Gastrocnemius medialis (tissue), 4 donors: ENCODE data around the gene TTLL6. TPM values are rescaled to one million over a fixed set of nuclear protein-coding genes. Genes with fewer than 3 reads are reported as not detected.

Experiments
- ATAC-seq, 2 donors: fragments of 150-250 bp; one replicate each; pipeline ENCODE4 v1.9.1; 2016
- DNase-seq, 2 donors: peaks; one replicate each; pipeline ENCODE4 v3.0.0-alpha.2; 2019
- H3K27ac ChIP-seq, 4 donors: fragments of 200-600 bp; sonication (generic); 1 replicate in 1 of 4; 2 replicates in 3 of 4; pipeline ENCODE4 v1.5.1; 2016 to 2018; ENCODE audit warnings: mild to moderate bottlenecking in 2 of 4, moderate library complexity in 1 of 4
- H3K27me3 ChIP-seq, 3 donors: fragments of 200-600 bp; sonication (generic) in 2 of 3; 1 replicate in 1 of 3; 2 replicates in 2 of 3; pipeline versions ENCODE4 v1.5.1 to v1.6.0; 2016 to 2019; ENCODE audit warnings: mild to moderate bottlenecking in 1 of 3, moderate library complexity in 1 of 3
- H3K36me3 ChIP-seq, 2 donors: fragments of 200-600 bp; sonication (generic) in 1 of 2; one replicate each; pipeline ENCODE4 v1.5.1; 2017 to 2018
- H3K4me1 ChIP-seq, 2 donors: fragments of 200-600 bp; sonication (generic) in 1 of 2; one replicate each; pipeline ENCODE4 v1.5.1; 2016 to 2017; ENCODE audit warnings: mild to moderate bottlenecking in 2 of 2
- H3K4me3 ChIP-seq, 4 donors: fragments of 200-600 bp; sonication (generic) in 3 of 4; 1 replicate in 1 of 4; 2 replicates in 3 of 4; pipeline ENCODE4 v1.5.1; 2016 to 2019; ENCODE audit warnings: mild to moderate bottlenecking in 2 of 4
- H3K9me3 ChIP-seq, 3 donors: fragments of 200-600 bp; sonication (generic) in 2 of 3; 1 replicate in 1 of 3; 2 replicates in 2 of 3; pipeline ENCODE4 v1.5.1; 2016 to 2019
- POLR2A ChIP-seq, 2 donors: fragments of 450-650 bp; IDR thresholded peaks; one replicate each; pipeline ENCODE4 v1.6.1; 2017; ENCODE audit warnings: antibody characterized with exemption in 2 of 2, mild to moderate bottlenecking in 2 of 2, moderate library complexity in 2 of 2
- in situ Hi-C, 4 donors: fragments of 200-750 bp; cut with MboI; loops; one replicate each; pipeline versions ENCODE4 v1.15.0 to v1.8.0; 2017; ENCODE audit warnings: low sequenced_read_pairs in 4 of 4
- intact Hi-C: fragments of 100-400 bp; cut with DNase I; formaldehyde crosslinking; loops from one replicate; pipeline ENCODE4 v1.15.1; 2023; ENCODE audit warnings: low total_unique reads
- total RNA-seq, 4 donors: library from RNA; depleted of rRNA; stranded (reverse); fragments of >200 nt; gene quantifications; one replicate each; pipeline versions ENCODE4 v1.1.0 to v1.2.3, GENCODE V29; 2016
- TF ChIP-seq, protein P1 (sequence below), 5 experiments: fragments of 450-650 bp in 3 of 5; fragments of 200-600 bp in 2 of 5; sonication (generic) in 2 of 5; IDR thresholded peaks in 4 of 5; conservative IDR thresholded peaks in 1 of 5; 1 replicate in 4 of 5; 2 replicates in 1 of 5; pipeline ENCODE4 v1.5.1; 2016 to 2019; ENCODE audit warnings: antibody characterized with exemption in 5 of 5, mild to moderate bottlenecking in 3 of 5, moderate library complexity in 3 of 5

Gene TTLL6
- total RNA-seq, 4 donors from 2014 or later, result 0.10 TPM; not detected in 2

DNA sequence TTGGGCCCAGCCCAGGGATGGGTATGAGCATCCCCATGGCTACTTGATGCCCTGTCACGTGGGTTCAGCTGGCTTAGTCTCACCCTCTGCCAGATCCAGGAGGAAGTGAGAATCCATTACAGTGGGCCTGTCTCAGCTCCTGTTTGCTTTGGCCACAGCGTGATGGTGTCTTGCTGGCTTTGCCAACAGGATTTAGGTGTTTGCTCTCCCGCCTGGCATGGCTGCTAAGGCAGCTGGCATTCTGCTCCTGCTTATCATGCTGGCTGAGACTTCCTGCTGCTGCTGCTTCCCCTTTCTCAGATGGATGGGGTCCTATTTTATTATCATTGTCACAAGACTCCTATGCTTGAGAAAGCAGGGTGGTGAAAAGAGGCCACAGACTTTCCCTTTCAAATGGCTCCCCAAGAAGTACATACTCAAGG lies 60.2 kb downstream of the TTLL6 start:
- intact Hi-C loops (loop anchor here (10.0 kb wide), 1 partner anchor 102 kb away; no protein-coding TSS in a partner anchor), in situ Hi-C loops (no loop called here)
- no peak for ATAC-seq
- DNase-seq, result no peak
- no peak overlapping the region for H3K27ac ChIP-seq
- no peaks in the 10 kb centered on the region for H3K9me3 ChIP-seq
- TF ChIP-seq, protein P1, sequence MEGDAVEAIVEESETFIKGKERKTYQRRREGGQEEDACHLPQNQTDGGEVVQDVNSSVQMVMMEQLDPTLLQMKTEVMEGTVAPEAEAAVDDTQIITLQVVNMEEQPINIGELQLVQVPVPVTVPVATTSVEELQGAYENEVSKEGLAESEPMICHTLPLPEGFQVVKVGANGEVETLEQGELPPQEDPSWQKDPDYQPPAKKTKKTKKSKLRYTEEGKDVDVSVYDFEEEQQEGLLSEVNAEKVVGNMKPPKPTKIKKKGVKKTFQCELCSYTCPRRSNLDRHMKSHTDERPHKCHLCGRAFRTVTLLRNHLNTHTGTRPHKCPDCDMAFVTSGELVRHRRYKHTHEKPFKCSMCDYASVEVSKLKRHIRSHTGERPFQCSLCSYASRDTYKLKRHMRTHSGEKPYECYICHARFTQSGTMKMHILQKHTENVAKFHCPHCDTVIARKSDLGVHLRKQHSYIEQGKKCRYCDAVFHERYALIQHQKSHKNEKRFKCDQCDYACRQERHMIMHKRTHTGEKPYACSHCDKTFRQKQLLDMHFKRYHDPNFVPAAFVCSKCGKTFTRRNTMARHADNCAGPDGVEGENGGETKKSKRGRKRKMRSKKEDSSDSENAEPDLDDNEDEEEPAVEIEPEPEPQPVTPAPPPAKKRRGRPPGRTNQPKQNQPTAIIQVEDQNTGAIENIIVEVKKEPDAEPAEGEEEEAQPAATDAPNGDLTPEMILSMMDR (IDR thresholded peaks at IDR 0.05 in 4 of 5, conservative IDR thresholded peaks at IDR 0.05 in 1 of 5), result no peak
- TF ChIP-seq POLR2A (IDR thresholded peaks at IDR 0.05), result no peak
- H3K36me3 ChIP-seq, result no peaks in the 10 kb centered on the region
- no peak overlapping the region for H3K4me3 ChIP-seq
- peaks cover 0 to 12% of the 10 kb centered on the region in 2 donors for H3K4me1 ChIP-seq
- H3K27me3 ChIP-seq, result peaks cover 73 to 92% (median 85%) of the 10 kb centered on the region in 3 donors

DNA sequence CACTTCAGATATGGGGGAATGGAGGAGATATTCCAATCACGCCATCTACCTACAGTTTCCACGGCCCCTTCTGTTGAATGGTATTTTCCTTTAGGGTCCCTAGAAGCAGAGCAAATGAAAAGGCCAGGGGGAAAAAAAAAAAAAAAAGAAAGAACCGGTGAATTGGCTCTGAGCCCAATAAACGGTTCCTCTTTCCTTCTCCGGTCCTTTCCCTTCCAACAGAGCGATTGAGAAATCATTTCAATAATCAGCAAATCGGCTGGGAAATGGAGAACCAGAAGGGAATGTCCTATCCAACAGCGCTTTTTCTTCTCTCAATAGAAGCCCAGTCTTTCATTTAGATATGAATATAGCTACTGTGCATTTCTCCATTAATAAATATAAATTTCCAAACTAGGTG lies 61.7 kb downstream of the TTLL6 start:
- no peak overlapping the region for H3K4me3 ChIP-seq
- in situ Hi-C loops, result no loop called here
- no peaks in the 10 kb centered on the region for H3K36me3 ChIP-seq
- no peak for TF ChIP-seq POLR2A (IDR thresholded peaks at IDR 0.05)
- TF ChIP-seq, protein P1 (IDR thresholded peaks at IDR 0.05 in 4 of 5, conservative IDR thresholded peaks at IDR 0.05 in 1 of 5), result no peak
- ATAC-seq, result no peak
- peaks cover 85 to 96% (median 90%) of the 10 kb centered on the region in 3 donors for H3K27me3 ChIP-seq
- DNase-seq, result no peak
- H3K9me3 ChIP-seq, result no peaks in the 10 kb centered on the region
- peaks cover 0 to 12% of the 10 kb centered on the region in 2 donors for H3K4me1 ChIP-seq
- H3K27ac ChIP-seq, result no peak overlapping the region
- intact Hi-C loops, result loop anchor here (10.0 kb wide), 1 partner anchor 101 kb away; no protein-coding TSS in a partner anchor

DNA sequence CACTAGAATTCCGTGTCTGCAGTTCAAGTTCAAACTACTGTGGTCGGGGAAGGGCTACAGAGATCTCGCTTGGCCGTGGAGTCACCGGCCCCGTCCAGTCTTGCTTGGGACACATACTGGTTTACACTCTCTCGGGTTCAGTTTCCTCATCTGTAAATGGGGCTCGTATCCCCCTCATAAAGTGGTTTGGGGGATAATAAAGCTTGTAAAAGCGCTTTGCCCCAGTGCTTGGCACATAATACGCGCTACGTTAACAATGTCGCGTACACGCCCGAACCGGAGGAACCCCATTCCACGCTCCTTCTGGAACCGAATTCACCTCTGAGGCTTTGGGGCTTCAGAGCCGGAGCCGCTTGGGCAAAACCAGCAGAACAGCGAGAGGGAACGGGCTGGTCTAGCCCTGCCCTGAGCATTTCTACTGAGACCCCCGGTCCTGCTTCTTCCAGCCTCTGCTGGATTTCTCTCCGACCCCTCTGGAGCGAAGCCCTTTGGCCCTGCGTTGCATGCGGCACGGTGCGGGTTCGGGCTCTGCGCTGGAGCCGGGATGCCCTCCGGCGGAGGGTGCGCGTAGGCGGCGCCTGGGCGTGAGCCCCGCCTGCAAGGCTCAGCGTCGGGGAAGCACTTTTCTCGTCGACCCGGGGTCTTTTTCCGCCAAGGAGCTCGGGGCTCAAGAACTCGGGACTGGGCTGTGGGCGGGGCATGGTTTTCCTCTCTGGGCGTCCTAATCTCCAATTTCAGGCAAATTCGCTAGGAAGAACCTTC lies 62.3 kb downstream of the TTLL6 start:
- Histone ChIP-seq H3K4me3 (no peak overlapping the region), H3K9me3 (no peaks in the 10 kb centered on the region), H3K36me3 (no peaks in the 10 kb centered on the region), H3K27me3 (peaks cover 87 to 96% (median 90%) of the 10 kb centered on the region in 3 donors), H3K27ac (no peak overlapping the region), H3K4me1 (peaks cover 0 to 12% of the 10 kb centered on the region in 2 donors)
- DNase-seq, result no peak
- intact Hi-C loops, result loop anchor here (10.0 kb wide), 1 partner anchor 100 kb away; no protein-coding TSS in a partner anchor
- TF ChIP-seq, protein P1 (IDR thresholded peaks at IDR 0.05 in 4 of 5, conservative IDR thresholded peaks at IDR 0.05 in 1 of 5), result no peak
- TF ChIP-seq POLR2A (IDR thresholded peaks at IDR 0.05), result no peak
- in situ Hi-C loops, result no loop called here
- no peak for ATAC-seq

DNA sequence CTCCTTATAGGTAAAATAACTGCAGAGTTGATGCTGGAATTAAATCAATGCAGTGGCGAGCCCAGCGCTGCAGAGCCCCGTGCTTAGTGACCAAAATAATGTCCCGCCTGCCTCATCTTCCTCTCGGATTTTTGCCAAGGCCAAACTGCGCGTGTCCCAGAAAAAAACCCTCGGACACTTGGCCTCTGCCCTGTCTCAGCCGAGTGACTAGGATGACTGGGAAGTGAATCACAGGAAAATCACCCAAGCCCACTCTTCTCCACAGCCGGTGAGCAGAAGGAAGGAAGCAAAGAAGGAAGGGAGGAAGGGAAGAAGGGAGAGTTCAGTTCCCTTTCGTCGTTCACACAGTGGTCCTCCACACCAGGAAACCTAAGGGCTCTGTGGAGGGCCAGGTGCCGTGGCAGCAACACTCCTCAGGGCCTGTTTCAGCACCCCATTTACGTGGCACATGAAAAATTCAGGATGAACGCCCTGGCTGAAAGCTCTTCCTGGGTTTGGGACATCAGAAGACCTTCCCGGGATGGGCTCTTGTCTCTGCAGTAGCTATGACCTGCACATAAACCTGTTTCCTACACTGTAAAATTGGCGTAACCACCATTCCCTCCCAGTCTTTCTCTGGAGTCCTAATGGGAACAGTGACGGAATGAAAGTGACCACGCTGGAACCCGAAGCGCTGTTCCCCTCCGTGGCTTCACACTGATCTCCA lies 63.1 kb downstream of the TTLL6 start:
- H3K4me1 ChIP-seq, result peaks cover 0 to 12% of the 10 kb centered on the region in 2 donors
- ATAC-seq (no peak), DNase-seq (no peak)
- H3K4me3 ChIP-seq, result no peak overlapping the region
- no peaks in the 10 kb centered on the region for H3K9me3 ChIP-seq
- no peak overlapping the region for H3K27ac ChIP-seq
- H3K36me3 ChIP-seq, result no peaks in the 10 kb centered on the region
- intact Hi-C loops, result loop anchor here (10.0 kb wide), 1 partner anchor 99 kb away; no protein-coding TSS in a partner anchor
- in situ Hi-C loops, result no loop called here
- no peak for TF ChIP-seq POLR2A (IDR thresholded peaks at IDR 0.05)
- TF ChIP-seq, protein P1 (IDR thresholded peaks at IDR 0.05 in 4 of 5, conservative IDR thresholded peaks at IDR 0.05 in 1 of 5), result no peak
- H3K27me3 ChIP-seq, result peaks cover 88 to 97% (median 90%) of the 10 kb centered on the region in 3 donors
